HG02973 (cell line): Measurements from ENCODE around the gene KNL1.
"Not testable (repeated sequence)": the region's sequence is repeated elsewhere in the genome, so short reads cannot be mapped to it uniquely, and the experiment has no call there.

Source experiments
- ATAC-seq: cut with Tn5 transposase; IDR thresholded peaks from one replicate; pipeline ENCODE4 v1.9.1; 2021; ENCODE audit warnings: moderate library complexity; ENCODE audit not compliant: unreplicated experiment

Gene KNL1

GRCh38 chr15:40578892-40579291 lies 15.2 kb upstream of the KNL1 start:
- no peak for ATAC-seq

- not testable (repeated sequence) for ATAC-seq
These were observed 12.3 kb upstream of the KNL1 start for GRCh38 chr15:40581796-40582195.

- no peak for ATAC-seq
These were observed 11.3 kb upstream of the KNL1 start for GRCh38 chr15:40582726-40583246.

GRCh38 chr15:40584191-40584590 lies 9.9 kb upstream of the KNL1 start:
- no peak for ATAC-seq

GRCh38 chr15:40590667-40591050 lies 3.4 kb upstream of the KNL1 start:
- ATAC-seq, result no peak

- no peak for ATAC-seq
These were observed 2.7 kb upstream of the KNL1 start for GRCh38 chr15:40591389-40591788.

GRCh38 chr15:40593165-40593564 lies 884 bp upstream of the KNL1 start:
- no peak for ATAC-seq

GRCh38 chr15:40594429-40594836 lies 384 bp downstream of the KNL1 start:
- peak; percentile 33 for ATAC-seq

- no peak for ATAC-seq
These were observed 1.2 kb downstream of the KNL1 start for GRCh38 chr15:40595219-40595618.

- no peak for ATAC-seq
These were observed 1.7 kb downstream of the KNL1 start for GRCh38 chr15:40595773-40596172.

- no peak for ATAC-seq
These were observed 3.0 kb downstream of the KNL1 start for GRCh38 chr15:40597024-40597423.

GRCh38 chr15:40598126-40598525 lies 4.1 kb downstream of the KNL1 start:
- ATAC-seq, result no peak

- ATAC-seq, result no peak
These were observed 4.6 kb downstream of the KNL1 start for GRCh38 chr15:40598672-40599071.

GRCh38 chr15:40600956-40601355 lies 6.9 kb downstream of the KNL1 start:
- ATAC-seq, result no peak

GRCh38 chr15:40603935-40604334 lies 9.9 kb downstream of the KNL1 start:
- no peak for ATAC-seq

GRCh38 chr15:40613080-40613479 lies 19.0 kb downstream of the KNL1 start:
- ATAC-seq, result no peak

GRCh38 chr15:40618023-40618422 lies 24.0 kb downstream of the KNL1 start:
- ATAC-seq, result no peak

GRCh38 chr15:40618906-40619305 lies 24.9 kb downstream of the KNL1 start:
- no peak for ATAC-seq

GRCh38 chr15:40623361-40623760 lies 29.3 kb downstream of the KNL1 start:
- ATAC-seq, result no peak

- ATAC-seq, result no peak
These were observed 36.3 kb downstream of the KNL1 start for GRCh38 chr15:40630313-40630712.

- ATAC-seq, result no peak
These were observed 39.1 kb downstream of the KNL1 start for GRCh38 chr15:40633178-40633577.

GRCh38 chr15:40637221-40637745 lies 43.2 kb downstream of the KNL1 start:
- no peak for ATAC-seq

GRCh38 chr15:40639677-40640076 lies 45.6 kb downstream of the KNL1 start:
- ATAC-seq, result no peak
